Measurements from ENCODE around the gene KANK2.

The KANK2 gene

DNA sequence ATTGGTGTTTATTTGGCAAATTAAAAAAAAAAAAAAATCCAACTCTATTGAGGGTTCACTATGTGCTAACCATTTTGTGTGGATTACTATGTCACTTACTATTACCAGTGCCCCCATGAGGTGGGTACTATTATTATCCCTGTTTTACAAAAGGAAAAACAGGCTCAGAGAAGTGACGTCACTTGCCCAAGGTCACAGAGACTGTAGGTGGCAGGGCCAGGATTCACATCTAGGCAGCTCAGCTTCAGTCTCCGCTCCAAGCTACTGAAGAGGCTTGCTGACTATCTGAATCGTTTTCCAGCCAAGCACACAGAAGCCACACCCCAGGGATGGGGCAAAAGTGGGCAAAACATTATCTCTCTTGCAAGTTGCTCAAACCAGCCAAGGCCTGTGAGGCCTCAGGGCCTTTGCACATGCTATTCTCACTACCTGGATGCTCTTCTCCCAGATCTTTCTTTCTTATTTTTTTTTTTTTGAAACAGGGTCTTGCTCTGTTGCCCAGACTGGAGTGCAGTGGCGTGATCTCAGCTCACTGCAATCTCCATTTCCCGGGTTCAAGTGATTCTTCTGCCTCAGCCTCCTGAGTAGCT lies 37.2 kb upstream of the KANK2 start:
- no peak for TF ChIP-seq CTCF (conservative IDR thresholded peaks at IDR 0.05)
- no peak overlapping the region for H3K27ac ChIP-seq

GRCh38 chr19:11233073-11233472 lies 35.7 kb upstream of the KANK2 start:
- no peak for TF ChIP-seq CTCF (conservative IDR thresholded peaks at IDR 0.05)
- no peak overlapping the region for H3K27ac ChIP-seq

DNA sequence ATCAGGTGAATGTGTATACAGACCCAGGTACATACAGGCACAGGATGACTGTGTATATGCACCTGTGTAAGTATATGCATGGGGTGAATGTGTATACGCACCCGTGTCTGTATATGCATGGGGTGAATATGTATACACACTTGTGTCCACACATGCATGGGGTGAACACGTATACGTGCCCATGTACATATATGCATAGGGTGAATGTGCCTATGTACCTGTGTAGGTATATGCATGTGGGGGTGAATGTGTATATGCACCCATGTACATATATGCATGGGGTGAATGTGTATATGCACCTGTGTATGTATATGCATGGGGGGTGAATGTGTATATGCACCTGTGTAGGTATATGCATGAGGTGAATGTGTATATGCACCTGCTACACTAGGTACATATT lies 35.2 kb upstream of the KANK2 start:
- no peak for TF ChIP-seq CTCF (conservative IDR thresholded peaks at IDR 0.05)

DNA sequence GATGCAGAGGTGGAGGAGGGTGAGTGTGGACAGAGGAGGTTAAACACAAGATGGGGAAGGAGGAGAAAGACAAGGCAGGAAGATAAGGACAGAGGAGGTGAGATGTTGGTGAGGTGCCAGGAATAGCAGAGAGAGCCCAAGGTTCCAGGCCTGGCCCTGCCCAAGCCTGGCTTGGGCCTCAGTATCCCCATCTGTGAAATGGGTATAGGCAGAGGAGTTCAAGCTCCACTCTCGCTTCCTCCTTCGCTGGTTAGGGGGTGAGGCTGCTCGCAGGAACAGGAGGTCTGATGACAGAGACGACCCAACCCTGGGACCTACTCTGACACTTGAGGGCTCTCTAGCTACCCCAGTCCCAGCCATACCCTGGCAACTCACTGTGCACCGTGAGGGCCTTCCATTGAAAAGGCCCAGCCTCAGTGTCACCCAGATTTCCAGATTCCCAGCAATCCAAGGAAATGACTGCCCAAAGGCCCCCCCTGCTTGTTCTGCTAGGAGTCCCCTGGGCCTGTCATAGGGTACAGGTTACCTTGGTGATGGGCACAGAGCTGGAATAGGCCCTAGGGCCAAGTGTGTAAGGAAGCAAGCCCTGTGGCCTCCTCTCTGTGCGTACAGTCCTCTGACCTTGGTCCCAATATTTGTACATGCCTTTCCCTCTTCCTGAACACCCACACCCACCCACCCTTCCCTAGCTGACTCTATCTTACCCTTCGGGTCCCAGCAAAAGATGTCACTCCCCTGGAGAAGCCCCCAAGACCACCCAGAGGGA lies 33.5 kb upstream of the KANK2 start:
- no peak overlapping the region for H3K27ac ChIP-seq
- TF ChIP-seq CTCF (conservative IDR thresholded peaks at IDR 0.05) = no peak

More for the DNA sequence above, 35.2 kb upstream of the KANK2 start:
- H3K27ac ChIP-seq = no peak overlapping the region

DNA sequence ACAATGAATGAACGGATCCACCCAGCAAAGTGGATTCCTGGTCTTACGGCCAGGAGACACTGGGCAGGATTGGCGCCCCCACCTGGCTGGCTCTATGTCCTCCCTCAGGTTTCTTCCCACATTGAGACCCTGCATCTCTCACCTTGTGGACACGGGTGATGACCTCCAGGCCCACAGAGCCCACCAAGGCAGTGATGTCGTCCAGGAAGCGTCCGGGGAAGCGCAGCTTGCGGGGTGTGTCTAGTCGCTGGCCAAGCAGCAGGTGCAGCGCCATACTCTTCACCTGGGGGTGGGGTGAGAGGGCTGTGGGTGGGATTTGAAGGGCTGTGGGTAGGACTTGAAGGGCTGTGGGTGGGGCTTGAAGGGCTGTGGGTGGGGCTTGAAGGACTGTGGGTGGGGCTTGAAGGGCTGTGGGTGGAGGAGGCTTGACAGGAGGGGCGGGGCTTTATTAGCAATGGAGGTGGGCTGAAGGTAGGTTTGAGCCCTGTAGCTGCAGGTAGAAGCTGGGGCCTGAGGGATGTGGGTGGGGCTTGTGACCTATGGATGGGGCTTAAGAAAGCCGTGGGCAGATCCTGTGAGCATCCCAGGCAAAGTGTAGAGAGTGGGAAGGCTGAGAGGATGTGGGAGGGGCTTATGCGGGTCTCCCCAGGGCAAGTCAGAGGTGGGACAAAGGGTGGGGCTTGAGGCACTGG lies 30.0 kb upstream of the KANK2 start:
- TF ChIP-seq CTCF (conservative IDR thresholded peaks at IDR 0.05) = no peak

GRCh38 chr19:11226716-11227166 lies 29.4 kb upstream of the KANK2 start:
- no peak overlapping the region for H3K27ac ChIP-seq
- TF ChIP-seq CTCF (conservative IDR thresholded peaks at IDR 0.05) = no peak

More for the DNA sequence above, 30.0 kb upstream of the KANK2 start:
- no peak overlapping the region for H3K27ac ChIP-seq

DNA sequence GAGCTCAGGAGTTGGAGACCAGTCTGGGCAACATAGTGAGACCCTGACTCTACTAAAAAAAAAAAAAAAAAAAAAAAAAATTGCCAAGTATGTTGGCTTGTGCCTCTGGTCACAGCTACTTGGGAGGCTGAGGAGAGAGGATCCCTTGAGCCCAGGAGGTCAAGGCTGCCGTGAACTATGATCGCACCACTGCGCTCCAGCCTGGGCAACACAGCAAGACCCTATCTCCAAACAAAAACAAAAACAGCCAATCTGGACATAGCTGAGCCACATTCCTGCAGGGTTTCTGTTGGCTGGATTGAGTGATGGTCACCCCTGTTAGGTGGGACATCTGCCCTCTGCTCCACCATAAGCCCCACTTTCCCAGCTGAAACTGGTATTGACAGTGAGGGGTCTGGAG lies 28.5 kb upstream of the KANK2 start:
- TF ChIP-seq CTCF (conservative IDR thresholded peaks at IDR 0.05) = no peak
- H3K27ac ChIP-seq = no peak overlapping the region
